ENCODE data around the gene RALGAPA2. TPM values are rescaled to one million over a fixed set of nuclear protein-coding genes. Genes with fewer than 3 reads are reported as not detected.

The RALGAPA2 gene
- polyA plus RNA-seq, 2 of the 4 experiments (the other 2 are of a cell fraction), result 4.0 to 4.7 TPM

DNA sequence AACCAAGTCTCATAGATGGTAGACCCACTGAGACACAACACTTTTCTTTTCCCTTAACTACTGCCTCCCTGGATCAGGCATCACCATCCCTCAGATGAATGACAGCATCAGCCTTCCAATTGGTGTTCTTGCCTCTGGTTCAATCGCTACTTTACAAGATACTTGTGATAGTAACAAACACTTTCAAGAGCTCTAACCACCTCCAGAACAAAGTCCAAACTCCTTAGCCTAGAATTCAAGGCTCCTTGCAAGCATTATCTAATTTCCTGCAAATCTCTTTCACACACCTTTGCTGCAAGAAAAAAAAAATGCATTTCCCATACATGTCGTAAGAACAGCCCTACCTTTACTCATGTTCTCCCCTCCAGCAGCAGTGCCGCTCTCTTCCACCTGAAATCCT lies 33.1 kb downstream of the RALGAPA2 start:
- POLR2A ChIA-PET, result no interaction called here

DNA sequence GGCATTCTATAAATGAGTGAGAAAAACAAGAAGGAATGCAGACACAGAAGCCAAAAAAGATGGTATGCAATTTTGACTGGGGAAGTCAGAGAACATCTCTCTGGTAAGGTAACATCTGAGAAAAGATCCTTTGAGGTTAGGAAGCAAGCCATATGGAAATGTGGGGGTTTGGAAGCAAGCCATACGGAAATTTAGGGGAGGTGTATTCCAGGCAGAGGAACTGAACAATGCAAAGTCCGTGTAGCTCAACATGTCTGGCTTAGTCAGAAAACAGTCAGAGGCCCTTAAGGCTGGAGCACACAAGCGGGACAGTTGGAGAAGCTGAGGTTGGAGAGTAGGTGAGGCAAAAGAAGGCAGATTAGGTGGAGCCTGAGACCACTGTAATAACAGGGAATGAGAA lies 35.3 kb downstream of the RALGAPA2 start:
- no peak for DNase-seq (ENCODE audit: low read depth in 1 of 2, low spot score in 1 of 2)
- H3K27ac ChIP-seq, result no peak overlapping the region
- no peak overlapping the region for H3K4me3 ChIP-seq
- H3K9me3 ChIP-seq, result no peaks in the 10 kb centered on the region
- no peak for TF ChIP-seq HOXB5 (CRISPR knock-in tag; IDR thresholded peaks at IDR 0.05)
- no peak for TF ChIP-seq ZNF302 (CRISPR knock-in tag; IDR thresholded peaks at IDR 0.05)
- no peak for TF ChIP-seq EP300 (IDR thresholded peaks at IDR 0.05)
- CTCF ChIA-PET, result interaction anchor here (1.0 to 3.2 kb wide), 3 partner anchors 12 to 101 kb away, joined by 3 to 9 read pairs (median 3); no protein-coding TSS in a partner anchor
- WGBS (ENCODE audit: missing lambda C conversion rate), result 81% methylated on average over 3 of the region's 3 CpGs
- no peak for FAIRE-seq
- ATAC-seq, result no peak
- POLR2A ChIA-PET, result no interaction called here
- H3K4me1 ChIP-seq, result no peaks in the 10 kb centered on the region
- H3K4me2 ChIP-seq, result no peak overlapping the region

More for the DNA sequence above, 33.1 kb downstream of the RALGAPA2 start:
- ATAC-seq (no peak), FAIRE-seq (no peak), DNase-seq (ENCODE audit: low read depth in 1 of 2, low spot score in 1 of 2) (no peak)
- H3K4me1 ChIP-seq, result no peaks in the 10 kb centered on the region
- CTCF ChIA-PET, result interaction anchor here (0.9 to 1.0 kb wide), 2 partner anchors 14 to 146 kb away, joined by 3 read pairs; no protein-coding TSS in a partner anchor
- TF ChIP-seq CHD2 (IDR thresholded peaks at IDR 0.05; ENCODE audit: low read length, partially characterized antibody) (no peak), CBX8 (IDR thresholded peaks at IDR 0.05) (no peak), MAZ (IDR thresholded peaks at IDR 0.05; ENCODE audit: borderline replicate concordance, low read depth, low read length) (no peak), ZSCAN20 (CRISPR knock-in tag; IDR thresholded peaks at IDR 0.05) (no peak), CBX2 (IDR thresholded peaks at IDR 0.05; ENCODE audit: borderline replicate concordance, low read depth) (no peak), EHMT2 (IDR thresholded peaks at IDR 0.05; ENCODE audit: low read depth) (no peak), HOXB5 (CRISPR knock-in tag; IDR thresholded peaks at IDR 0.05) (no peak), RCOR1 (IDR thresholded peaks at IDR 0.05; ENCODE audit: low read depth, low read length) (no peak), POLR2AphosphoS2 (conservative IDR thresholded peaks at IDR 0.05; ENCODE audit: low read length) (no peak), RAD21 (conservative IDR thresholded peaks at IDR 0.05 in 1 of 2, IDR thresholded peaks at IDR 0.05 in 1 of 2) (no peak), MAFK (IDR thresholded peaks at IDR 0.05; ENCODE audit: partially characterized antibody) (no peak), CHD4 (IDR thresholded peaks at IDR 0.05; ENCODE audit: borderline replicate concordance) (no peak), HDAC2 (IDR thresholded peaks at IDR 0.05) (no peak), ZC3H11A (IDR thresholded peaks at IDR 0.05) (no peak), FOXS1 (CRISPR knock-in tag; IDR thresholded peaks at IDR 0.05) (no peak), PHF8 (IDR thresholded peaks at IDR 0.05; ENCODE audit: borderline replicate concordance, low read depth) (no peak)
- TF ChIP-seq, protein P1, sequence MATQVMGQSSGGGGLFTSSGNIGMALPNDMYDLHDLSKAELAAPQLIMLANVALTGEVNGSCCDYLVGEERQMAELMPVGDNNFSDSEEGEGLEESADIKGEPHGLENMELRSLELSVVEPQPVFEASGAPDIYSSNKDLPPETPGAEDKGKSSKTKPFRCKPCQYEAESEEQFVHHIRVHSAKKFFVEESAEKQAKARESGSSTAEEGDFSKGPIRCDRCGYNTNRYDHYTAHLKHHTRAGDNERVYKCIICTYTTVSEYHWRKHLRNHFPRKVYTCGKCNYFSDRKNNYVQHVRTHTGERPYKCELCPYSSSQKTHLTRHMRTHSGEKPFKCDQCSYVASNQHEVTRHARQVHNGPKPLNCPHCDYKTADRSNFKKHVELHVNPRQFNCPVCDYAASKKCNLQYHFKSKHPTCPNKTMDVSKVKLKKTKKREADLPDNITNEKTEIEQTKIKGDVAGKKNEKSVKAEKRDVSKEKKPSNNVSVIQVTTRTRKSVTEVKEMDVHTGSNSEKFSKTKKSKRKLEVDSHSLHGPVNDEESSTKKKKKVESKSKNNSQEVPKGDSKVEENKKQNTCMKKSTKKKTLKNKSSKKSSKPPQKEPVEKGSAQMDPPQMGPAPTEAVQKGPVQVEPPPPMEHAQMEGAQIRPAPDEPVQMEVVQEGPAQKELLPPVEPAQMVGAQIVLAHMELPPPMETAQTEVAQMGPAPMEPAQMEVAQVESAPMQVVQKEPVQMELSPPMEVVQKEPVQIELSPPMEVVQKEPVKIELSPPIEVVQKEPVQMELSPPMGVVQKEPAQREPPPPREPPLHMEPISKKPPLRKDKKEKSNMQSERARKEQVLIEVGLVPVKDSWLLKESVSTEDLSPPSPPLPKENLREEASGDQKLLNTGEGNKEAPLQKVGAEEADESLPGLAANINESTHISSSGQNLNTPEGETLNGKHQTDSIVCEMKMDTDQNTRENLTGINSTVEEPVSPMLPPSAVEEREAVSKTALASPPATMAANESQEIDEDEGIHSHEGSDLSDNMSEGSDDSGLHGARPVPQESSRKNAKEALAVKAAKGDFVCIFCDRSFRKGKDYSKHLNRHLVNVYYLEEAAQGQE (IDR thresholded peaks at IDR 0.05), result no peak
- TF ChIP-seq, protein P2, sequence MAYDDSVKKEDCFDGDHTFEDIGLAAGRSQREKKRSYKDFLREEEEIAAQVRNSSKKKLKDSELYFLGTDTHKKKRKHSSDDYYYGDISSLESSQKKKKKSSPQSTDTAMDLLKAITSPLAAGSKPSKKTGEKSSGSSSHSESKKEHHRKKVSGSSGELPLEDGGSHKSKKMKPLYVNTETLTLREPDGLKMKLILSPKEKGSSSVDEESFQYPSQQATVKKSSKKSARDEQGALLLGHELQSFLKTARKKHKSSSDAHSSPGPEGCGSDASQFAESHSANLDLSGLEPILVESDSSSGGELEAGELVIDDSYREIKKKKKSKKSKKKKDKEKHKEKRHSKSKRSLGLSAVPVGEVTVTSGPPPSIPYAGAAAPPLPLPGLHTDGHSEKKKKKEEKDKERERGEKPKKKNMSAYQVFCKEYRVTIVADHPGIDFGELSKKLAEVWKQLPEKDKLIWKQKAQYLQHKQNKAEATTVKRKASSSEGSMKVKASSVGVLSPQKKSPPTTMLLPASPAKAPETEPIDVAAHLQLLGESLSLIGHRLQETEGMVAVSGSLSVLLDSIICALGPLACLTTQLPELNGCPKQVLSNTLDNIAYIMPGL (CRISPR knock-in tag; IDR thresholded peaks at IDR 0.05; ENCODE audit: borderline replicate concordance), result no peak
- TF ChIP-seq, protein P3, sequence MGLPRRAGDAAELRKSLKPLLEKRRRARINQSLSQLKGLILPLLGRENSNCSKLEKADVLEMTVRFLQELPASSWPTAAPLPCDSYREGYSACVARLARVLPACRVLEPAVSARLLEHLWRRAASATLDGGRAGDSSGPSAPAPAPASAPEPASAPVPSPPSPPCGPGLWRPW (IDR thresholded peaks at IDR 0.05), result no peak
- 75% methylated on average over 3 of the region's 3 CpGs for WGBS (ENCODE audit: missing lambda C conversion rate)
- H3K9me3 ChIP-seq, result no peaks in the 10 kb centered on the region
- H3K27ac ChIP-seq, result no peak overlapping the region
- H3K4me3 ChIP-seq, result no peak overlapping the region
- no peak overlapping the region for H3K4me2 ChIP-seq
